ENCODE measurements around the gene NSMCE1. TPM values are rescaled to one million over a fixed set of nuclear protein-coding genes. Genes with fewer than 3 reads are reported as not detected.

NSMCE1 gene
- total and polyA plus RNA-seq, 2 of the 4 experiments (the other 2 are of a cell fraction), result 47.5 to 120 TPM

DNA sequence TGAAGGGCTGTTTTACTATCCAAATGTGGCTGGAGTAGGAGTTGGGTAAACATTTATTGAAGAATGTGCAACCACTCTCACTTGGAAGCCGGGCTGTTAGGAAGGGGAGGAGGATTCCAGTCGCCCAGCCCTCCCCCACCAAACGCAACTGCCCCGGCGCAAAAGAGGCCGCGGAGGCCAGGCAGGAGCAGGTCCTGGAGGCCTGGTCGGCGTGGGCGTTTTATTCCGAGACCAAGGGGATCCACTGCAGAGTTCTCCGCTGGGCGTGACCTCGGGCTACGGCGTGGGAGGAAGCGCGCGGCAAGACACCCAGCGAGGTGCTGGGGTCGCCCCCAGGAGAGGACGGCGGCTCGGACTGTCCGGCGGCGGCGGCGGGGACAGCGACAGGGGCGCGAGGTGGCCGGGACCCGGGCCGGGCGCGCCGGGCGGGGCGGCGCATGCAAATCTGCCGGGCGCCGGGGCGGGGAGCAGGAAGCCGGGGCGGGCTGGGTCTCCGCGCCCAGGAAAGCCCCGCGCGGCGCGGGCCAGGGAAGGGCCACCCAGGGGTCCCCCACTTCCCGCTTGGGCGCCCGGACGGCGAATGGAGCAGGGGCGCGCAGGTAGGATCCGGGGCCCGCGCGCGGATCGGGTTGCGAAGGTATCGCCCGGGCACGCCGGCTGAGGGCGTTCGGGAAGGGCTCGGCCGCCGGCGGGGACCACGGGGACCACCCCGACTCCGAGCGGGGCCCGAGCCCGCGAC is 45.0 kb upstream of the NSMCE1 start, which contains the start of gene IL4R (continued):
- TF ChIP-seq SMC3 (IDR thresholded peaks at IDR 0.05; ENCODE audit: low read depth, low read length), result peak; percentile 12
- TF ChIP-seq, protein P1, sequence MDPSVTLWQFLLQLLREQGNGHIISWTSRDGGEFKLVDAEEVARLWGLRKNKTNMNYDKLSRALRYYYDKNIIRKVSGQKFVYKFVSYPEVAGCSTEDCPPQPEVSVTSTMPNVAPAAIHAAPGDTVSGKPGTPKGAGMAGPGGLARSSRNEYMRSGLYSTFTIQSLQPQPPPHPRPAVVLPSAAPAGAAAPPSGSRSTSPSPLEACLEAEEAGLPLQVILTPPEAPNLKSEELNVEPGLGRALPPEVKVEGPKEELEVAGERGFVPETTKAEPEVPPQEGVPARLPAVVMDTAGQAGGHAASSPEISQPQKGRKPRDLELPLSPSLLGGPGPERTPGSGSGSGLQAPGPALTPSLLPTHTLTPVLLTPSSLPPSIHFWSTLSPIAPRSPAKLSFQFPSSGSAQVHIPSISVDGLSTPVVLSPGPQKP (IDR thresholded peaks at IDR 0.05; ENCODE audit: borderline replicate concordance, low read depth, low read length), result no peak
- no peak for TF ChIP-seq NFE2L2 (IDR thresholded peaks at IDR 0.05; ENCODE audit: low read depth, low read length)
